HG03520 (cell line): ENCODE data around the gene LYZL1.
"Not testable (repeated sequence)": the region's sequence is repeated elsewhere in the genome, so short reads cannot be mapped to it uniquely, and the experiment has no call there.

Experiments used
- ATAC-seq: cut with Tn5 transposase; IDR thresholded peaks from one replicate; pipeline ENCODE4 v1.9.1; 2021; ENCODE audit warnings: mild to moderate bottlenecking, moderate library complexity; ENCODE audit not compliant: unreplicated experiment

The LYZL1 gene

DNA sequence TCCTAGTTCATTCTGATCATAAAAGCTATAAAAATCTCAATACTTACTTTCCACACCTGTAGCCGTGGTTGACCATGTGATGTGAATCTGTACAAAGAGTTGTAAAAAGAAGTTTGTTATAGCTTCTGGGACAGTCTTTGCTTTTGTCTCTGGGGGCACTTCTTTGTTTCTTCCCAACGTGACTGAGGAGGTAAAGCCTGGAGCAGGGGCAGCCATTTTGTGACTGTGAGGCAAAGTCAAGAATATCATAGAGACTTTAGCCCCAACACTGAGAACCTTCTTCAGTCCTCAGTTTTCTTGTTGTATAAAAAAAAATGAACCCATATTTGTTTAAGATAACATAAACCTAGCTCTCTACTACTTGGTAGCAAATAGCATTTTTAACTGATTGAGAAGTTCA is 29.4 kb upstream of the LYZL1 start:
- ATAC-seq: no peak

DNA sequence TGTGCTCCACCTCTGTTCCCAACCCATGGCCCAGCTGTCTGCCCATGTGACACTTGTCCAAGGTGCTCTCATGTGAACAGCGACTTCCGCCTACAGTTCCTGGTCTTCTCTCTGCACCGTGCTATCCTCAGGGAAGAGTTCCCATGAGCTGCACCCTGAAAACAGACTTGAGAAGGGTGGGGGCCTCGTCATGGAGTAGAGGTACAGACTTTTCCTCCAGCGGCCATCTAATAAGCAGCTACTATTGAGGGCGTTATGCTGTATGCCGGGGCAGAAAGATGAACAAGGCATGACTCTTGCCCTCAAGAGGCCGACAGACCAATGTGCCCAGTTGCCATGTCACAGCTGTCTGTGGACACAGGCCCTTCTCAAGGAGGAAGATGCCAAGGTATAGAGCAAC is 25.4 kb upstream of the LYZL1 start:
- no peak for ATAC-seq

DNA sequence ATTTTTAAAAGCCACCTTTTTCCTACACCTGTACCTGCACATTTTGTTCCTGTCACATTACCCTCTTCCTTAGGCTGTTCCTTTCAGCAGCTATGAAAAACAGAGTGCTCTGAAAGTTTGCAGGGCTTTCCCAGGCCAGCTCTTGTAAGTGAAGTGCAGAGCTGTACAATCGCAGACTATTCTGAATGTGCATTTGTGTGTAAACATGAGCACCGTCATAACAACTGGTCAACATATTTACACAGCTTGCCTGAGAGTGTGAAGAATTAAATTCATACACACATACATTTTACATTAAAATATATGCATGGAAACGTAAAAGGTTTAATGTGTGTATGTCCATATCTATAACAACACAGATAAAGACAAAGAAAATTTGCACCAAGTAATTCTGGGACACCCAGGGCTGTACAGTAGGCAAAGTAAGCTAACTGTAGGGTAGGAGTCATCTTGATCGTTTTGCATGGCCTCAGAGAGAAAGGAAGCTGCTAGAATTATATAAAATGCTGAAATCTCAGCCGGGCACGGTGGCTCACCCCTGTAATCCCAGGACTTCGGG is 23.6 kb upstream of the LYZL1 start:
- no peak for ATAC-seq

DNA sequence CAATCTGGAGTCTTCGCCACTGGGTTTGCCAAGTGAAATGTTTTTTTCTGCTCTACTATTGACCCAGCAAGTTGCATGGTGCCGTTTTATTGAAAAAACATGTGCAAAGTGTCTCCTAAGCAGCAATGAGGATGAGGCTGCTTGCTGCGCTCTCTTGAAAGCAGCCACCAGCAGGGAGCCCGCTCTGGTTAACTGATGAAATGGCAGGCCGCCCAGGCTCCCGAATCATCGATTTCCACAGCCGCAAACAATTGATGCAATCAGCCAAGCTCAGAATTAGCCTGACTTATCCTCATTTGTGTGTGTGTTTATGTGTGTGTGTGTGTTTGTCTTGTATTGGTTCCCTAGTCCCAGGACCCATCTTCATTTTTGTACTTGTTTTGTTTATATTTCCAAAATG is 22.2 kb upstream of the LYZL1 start:
- ATAC-seq: no peak

DNA sequence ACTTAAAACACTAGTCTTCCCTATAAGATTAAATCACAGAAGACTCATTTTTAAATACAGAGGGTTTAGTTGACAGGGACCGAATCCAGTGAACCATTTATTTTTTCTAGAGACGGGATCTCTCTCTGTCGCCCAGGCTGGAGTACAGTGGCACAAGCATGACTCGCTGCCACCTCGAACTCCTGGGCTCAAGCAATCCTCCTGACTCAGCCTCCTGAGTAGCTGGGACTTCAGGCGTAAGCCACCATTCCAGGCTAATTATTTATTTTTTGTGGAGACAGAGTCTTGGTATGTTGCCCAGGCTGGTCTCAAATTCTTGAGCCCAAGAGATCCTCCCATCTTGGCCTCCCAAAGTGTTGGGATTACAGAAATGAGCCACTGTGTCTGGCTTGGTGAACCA is 20.9 kb upstream of the LYZL1 start:
- no peak for ATAC-seq

DNA sequence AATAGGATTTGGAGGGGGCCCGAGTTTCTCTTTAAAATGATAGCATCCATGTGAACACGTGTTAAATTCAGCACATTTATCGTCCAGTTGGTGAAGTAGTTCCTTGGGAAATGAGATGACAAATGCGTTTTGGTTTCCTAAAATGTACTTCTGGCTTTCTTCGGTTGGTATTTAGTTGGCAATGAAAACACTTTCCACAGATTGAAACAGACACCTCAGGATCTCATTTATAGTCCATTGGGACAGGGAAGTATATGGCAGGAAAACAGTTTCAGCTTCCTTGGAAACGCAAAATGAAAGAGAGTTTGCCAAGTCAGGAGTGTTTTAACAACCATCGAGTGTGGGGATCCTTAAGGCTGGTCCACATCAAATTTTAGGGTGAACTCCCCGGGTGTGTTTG is 19.4 kb upstream of the LYZL1 start:
- no peak for ATAC-seq

DNA sequence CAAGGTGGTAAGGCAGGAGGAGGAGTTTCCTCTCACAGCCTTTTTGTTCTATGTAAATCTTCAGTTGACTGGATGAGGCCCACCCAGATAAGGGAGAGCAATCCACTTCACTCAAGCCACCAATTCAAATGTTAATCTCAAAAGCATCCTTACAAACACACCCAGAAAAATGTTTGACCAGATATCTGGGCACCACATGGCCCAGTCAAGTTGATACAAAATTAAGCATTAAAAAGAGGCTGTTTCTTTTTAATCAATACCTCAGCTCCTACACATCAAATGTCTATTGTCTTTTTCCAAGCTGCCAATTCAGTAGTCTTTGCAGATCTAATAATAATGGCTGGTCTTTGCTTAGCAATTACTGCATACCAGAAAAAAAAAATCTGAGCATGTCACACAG is 18.0 kb upstream of the LYZL1 start:
- no peak for ATAC-seq

DNA sequence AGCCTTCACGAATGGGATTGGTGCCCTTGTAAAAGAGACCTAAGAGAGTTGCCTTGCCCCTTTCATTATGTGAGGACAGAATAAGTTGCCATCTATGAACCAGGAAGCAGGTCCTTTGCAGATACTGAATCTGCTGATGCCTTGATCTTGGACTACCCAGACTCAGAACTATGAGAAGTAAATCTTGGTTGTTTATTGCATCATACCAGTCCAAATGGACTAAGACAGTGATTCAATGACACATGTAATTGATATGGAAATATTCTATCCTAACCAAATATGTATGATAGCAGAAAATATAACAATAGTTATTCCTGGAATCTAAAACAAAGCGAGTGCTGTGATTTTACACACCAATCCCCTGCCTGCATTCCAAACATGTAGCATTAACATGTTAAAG is 17.0 kb upstream of the LYZL1 start:
- ATAC-seq: no peak

DNA sequence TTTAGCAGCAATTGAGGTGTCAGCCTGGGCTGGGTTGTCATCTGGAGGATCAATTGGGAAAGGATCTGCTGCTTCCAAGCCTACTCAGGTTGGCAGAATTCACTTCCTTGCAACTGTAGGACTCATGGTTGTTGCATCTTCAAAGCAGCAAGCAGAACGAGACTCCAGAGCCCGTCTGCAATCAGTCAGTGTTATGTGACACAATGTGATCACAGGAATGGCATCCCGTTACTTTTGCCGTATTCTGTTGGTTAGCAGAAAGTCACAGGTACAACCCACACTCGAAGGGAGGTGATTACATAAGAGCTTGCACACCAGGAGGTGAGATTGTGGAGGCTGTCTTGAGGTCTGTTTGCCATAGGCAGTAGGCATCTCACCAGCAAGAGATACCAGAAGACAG is 15.4 kb upstream of the LYZL1 start:
- ATAC-seq: no peak

DNA sequence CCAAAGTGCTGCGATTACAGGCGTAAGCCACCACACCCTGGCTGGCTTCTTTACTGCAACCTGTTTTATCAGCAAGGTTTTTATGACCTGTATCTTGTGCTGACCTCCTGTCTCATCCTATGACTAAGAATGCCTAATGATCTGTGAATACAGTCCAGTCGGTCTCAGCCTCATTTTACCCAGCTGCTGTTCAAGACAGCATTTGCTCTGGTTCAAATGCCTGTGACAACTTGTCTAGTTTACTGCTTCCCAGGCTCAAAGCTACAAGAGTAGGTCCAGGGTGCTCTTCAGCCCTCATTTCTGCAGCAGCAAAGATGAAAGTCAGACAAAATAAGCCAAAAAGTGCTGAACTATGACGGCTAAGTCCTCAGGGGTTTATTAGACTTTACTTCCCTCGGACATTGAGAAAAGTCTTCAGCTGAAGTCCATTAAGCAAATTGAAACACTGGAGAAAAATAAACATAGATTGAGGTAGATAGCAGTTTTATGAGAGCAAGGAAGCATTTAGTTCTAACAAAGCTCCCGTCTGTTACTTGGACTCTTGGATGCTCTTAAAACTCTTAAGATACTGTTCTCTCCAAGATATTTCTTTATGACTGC is 12.5 kb upstream of the LYZL1 start:
- no peak for ATAC-seq

DNA sequence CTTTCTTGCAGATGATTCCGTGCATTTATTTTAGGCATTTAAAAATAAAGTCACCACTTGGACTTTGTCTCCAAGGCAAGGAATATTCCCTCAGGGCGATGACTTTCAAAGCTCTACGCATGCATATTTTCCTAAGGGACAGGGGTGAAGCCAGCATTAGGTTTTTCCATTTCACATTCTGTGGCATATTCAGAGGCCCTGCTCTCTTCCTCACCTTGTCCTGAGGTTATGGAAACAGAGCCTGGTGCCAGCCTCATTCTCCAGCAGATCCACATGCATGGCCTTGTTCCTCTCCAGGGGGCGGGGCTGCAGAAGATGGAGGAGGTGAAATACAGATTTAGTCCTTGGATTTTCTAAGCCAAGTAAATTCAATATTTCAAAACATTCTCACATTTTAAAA is 11.6 kb upstream of the LYZL1 start:
- no peak for ATAC-seq

DNA sequence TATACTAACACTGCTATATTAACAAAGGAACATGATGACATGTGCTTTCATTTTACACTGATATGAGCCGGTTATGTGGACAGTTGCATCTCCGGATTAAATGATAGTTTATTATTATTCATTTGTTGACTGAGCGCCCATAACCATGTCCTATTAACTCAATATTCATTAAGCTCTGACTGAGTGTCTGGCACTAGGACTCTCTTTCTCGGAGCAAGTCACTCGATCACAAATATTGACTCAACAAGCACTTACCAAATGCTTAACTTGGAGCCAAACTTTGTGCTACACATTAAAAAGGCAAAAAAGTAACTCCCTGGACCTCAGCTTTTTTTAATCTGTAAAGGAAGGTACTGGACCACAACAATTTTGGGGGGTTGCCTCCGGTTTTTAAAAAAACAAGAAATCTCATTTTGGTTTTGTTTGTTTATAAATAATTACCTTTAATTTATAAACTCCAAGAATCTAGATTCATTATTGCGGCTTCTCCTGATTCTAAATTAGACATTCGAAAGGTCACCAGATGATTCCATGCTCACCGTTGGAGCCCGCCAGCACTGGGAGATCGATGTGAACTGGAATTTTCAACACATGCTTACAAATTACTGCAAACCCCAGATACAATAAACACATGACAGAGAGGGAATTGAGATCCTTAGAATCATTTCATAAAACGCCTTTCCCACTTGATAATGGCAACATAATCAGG is 8.9 kb upstream of the LYZL1 start:
- no peak for ATAC-seq

DNA sequence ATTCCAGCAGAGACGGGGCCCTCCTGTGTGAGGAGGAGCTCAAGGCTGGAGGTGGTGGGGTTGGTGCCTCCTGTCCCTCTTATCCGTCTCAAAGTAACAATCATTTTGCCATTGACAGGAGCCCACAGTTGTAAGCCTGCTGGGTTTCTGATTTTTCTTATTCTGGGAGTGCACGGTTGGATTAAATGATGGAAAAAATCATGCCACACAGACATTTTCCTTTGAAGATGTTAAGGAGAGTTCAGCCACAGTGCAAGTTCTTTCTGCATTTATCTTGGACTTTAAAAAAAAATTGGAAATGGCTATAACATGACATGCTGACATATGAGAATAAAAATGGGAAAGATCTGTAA is 8.4 kb upstream of the LYZL1 start:
- no peak for ATAC-seq

DNA sequence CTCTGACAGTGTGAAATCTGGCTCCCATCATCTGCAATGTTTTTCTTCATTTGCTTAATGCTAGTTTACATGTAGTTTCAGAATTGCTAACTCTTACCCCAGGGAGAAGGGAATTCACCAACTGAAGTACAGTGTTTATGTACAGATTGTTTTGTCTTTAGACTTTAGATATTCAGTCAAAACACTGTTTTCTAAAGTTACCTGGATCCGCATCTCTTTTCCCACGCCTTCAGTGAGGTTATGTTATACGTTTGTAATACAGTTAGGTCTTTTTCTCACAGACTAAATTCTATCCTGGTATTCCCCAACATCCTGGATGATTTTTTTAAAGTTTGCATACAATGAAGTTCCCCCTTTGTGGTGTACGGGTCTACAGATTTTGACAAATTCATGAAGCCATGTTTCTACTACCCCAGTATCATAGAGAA is 3.2 kb upstream of the LYZL1 start:
- peak; percentile 84 for ATAC-seq

DNA sequence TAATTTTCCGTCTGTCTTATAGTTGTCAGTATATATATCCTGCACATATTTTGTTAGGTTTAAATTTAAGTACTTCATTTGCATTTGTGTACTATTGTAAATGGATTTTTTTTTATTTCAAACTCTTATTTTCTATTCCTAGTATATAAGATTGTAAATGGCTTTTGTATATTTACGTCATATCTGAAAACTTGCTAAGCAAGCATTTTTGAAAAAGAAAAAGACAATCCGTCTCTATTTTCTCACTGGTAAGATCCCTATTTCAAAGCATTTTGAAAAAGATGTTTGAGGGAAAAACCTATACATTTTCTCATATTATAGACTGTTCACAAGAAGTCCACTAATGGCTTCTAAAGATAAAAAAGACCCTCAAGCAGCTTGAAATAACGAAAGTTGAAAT is 1.2 kb upstream of the LYZL1 start:
- ATAC-seq: no peak

DNA sequence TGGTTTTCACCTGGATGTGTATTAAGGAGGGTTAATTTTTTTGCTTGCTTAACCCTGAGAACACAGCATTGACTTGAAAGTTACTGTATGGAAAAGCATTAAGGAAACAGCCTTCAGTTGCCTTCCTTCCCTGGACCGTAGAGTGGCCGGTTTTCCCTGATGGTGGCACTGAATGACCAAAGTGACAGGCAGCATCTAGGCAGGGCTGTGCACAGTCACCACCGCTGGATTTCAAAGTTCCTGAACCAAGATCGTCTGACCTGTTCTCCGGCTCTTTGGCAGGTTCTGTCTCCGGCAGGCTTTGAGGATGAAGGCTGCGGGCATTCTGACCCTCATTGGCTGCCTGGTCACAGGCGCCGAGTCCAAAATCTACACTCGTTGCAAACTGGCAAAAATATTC is 2.7 kb downstream of the LYZL1 start:
- not testable (repeated sequence) for ATAC-seq

DNA sequence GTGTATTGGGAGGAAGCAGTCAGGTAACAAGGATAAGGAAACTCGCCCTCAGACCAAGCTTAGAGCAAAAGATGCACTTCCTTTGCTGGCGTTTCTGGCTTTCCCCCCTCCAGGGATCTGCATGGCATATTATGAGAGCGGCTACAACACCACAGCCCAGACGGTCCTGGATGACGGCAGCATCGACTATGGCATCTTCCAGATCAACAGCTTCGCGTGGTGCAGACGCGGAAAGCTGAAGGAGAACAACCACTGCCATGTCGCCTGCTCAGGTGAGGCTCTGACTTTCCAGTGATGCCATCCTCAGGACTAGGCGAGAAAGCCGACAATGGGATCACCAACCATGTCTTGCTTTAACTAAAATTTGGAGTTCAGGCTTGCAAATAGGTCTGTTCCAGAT is 3.5 kb downstream of the LYZL1 start:
- not testable (repeated sequence) for ATAC-seq

DNA sequence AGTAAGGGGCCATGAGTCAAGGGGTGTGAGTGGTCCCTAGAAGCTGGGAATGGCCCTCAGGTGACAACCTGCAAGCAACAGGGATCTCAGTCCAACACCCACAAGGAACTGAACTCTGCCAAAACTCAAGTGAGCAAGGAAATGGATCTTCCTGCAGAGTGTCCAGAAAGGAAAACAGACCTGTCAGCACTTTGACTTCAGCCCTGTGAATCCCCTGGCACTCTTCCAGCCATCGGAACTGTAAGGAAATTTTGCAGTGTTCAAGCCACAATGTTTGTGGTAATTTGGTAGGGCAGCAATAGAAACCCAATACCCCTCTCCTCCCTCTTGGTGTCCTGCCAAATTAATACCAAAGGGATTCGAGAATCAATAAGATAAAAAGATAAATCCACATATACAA is 6.9 kb downstream of the LYZL1 start:
- no peak for ATAC-seq

DNA sequence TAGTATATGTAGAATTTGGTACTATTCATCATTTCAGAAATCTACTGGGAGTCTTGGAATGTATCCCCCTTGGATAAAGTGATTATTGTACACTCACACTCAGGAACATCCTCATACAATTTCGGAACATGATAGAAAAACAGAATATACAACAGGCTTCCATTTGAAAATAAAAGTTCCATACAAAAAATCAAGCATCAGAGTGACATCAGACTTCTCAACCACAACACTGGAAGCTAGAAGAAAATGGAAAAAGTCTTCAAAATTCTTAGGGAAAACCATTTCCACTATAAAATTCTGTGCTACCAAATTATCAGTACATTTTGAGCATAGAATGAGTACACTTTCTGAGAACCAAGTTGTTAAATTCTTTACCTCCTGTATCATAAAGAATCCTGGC is 8.8 kb downstream of the LYZL1 start:
- no peak for ATAC-seq

DNA sequence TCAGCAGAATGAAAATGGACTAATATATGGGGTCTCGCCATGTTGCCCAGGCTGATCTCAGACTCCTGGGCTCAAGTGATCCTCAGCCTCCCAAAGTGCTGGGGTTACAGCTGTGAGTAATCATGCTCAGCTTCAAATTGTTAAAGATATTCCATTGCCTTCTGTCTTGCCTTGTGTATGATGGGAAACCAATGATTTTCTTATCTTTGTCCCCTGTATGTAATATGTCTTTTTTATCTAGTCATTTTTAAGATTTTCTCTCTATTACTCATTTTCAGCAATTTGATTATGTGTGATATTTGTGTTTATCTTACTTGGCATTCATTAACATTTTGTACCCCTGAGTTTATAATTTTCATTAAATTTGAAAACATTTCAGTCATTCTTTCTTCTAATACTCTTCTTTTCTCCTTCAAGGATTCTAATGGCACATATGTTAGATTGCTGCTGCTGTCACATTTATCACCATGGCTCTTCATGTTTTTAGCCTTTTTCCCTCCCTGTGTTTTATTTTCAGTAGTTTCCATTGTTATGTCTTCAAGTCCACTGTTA is 12.6 kb downstream of the LYZL1 start:
- ATAC-seq: no peak

DNA sequence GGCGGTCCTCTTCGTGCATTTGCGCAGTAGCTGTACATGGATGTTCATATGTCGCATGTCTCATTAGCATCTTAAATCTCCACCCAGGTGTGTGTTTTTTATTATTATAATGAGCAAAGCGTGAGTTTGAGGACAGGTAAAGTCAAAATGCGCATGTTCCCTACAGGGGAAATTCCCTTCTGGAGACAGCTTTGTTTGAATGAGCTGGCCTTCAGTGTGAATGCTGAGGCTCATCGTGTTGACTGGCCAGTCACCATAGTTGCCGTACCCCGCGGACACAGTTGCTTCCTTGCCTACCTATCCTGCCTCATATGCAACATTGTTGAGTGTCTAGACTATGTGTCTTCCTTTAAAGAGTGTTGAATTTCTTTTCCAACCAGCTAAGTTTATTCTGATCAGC is 13.6 kb downstream of the LYZL1 start:
- no peak for ATAC-seq

DNA sequence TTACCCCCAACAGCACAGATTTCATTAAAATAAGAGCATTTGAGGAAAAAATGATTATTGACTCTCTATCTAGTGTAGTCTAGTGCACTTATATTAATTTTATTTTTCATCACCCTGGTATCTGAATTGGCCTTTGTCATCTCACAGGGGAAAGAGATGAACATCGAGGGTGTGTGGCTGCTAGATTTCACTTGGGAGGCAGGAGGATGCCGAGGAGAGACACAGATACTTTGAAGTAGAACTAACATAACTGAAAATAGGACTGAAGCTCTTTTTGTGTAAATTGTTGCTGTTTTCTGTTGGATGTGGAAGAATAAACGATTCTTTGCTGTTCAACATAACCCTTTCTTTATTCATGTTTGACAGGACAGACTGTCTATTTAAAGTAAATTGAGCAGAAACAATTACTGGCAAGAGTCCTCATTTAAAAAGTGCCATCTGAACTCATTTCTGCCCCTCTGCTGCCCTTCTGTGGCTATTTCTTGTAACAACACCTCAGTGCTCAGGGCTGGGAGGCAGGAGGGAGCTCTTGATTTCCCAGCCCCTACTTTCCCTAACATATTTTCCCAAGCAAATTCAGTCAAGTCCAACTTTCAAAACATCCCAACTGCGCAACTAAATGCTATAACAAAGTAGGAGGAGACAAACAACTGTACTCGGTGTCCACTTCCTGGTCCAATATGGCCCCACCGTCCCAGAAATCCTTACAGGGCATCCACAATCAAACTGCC is 15.6 kb downstream of the LYZL1 start:
- no peak for ATAC-seq
